ENCODE measurements around the gene ARFGAP3.
"Not testable (repeated sequence)": the region's sequence is repeated elsewhere in the genome, so short reads cannot be mapped to it uniquely, and the experiment has no call there.

ARFGAP3 gene

DNA sequence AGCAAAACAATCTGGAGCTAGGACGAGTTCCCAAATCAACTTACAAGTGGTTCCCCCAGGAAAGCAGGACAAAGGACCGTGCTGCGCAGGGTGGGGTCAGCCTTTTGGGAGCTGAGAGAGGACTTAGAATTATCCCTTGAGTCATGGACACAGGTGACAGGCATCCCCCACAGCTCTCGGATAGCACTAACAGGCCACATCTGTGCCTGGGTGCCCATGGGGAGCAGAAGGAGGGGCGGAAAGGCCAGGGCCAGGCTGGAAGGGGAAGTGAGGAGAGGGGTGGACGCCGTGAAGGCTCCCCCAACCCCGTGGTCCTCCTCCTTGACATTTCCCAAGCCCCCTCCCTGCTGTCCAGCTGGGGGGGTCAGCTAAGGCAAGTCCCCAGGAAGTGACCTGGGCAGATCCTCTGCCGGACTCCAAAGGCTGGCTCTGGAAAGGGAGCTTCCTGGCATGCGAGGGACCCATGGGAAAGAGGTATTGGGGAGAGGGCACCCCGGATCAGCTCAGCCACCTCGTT, 104.8 kb downstream of the ARFGAP3 start:
- no peak for DNase-seq (ENCODE audit: low read depth, low spot score)
- no peak overlapping the region for H3K4me3 ChIP-seq (ENCODE audit: low read depth, low read length)
- POLR2A ChIA-PET: interaction anchor here (0.6 kb wide), 1 partner anchor 26 kb away, joined by 3 read pairs; no protein-coding TSS in a partner anchor
- CTCF ChIA-PET: interaction anchor here (0.7 kb wide), 1 partner anchor 131 kb away, joined by 3 read pairs; no protein-coding TSS in a partner anchor
- TF ChIP-seq, protein P1, sequence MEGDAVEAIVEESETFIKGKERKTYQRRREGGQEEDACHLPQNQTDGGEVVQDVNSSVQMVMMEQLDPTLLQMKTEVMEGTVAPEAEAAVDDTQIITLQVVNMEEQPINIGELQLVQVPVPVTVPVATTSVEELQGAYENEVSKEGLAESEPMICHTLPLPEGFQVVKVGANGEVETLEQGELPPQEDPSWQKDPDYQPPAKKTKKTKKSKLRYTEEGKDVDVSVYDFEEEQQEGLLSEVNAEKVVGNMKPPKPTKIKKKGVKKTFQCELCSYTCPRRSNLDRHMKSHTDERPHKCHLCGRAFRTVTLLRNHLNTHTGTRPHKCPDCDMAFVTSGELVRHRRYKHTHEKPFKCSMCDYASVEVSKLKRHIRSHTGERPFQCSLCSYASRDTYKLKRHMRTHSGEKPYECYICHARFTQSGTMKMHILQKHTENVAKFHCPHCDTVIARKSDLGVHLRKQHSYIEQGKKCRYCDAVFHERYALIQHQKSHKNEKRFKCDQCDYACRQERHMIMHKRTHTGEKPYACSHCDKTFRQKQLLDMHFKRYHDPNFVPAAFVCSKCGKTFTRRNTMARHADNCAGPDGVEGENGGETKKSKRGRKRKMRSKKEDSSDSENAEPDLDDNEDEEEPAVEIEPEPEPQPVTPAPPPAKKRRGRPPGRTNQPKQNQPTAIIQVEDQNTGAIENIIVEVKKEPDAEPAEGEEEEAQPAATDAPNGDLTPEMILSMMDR (IDR thresholded peaks at IDR 0.05; ENCODE audit: insufficient read depth, low read length, missing control alignments): no peak

DNA sequence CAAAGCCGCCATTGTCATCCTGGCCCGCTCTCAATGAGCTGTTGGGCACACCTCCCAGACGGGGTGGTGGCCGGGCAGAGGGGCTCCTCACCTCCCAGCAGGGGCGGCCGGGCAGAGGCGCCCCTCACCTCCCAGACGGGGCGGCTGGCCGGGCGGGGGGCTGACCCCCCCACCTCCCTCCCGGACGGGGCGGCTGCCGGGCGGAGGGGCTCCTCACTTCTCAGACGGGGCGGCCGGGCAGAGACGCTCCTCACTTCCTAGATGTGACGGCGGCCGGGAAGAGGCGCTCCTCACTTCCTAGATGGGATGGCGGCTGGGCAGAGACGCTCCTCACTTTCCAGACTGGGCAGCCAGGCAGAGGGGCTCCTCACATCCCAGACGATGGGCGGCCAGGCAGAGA, 106.7 kb downstream of the ARFGAP3 start:
- H3K4me3 ChIP-seq (ENCODE audit: low read depth, low read length); CTCF ChIA-PET; DNase-seq (ENCODE audit: low read depth, low spot score); POLR2A ChIA-PET: not testable (repeated sequence)

DNA sequence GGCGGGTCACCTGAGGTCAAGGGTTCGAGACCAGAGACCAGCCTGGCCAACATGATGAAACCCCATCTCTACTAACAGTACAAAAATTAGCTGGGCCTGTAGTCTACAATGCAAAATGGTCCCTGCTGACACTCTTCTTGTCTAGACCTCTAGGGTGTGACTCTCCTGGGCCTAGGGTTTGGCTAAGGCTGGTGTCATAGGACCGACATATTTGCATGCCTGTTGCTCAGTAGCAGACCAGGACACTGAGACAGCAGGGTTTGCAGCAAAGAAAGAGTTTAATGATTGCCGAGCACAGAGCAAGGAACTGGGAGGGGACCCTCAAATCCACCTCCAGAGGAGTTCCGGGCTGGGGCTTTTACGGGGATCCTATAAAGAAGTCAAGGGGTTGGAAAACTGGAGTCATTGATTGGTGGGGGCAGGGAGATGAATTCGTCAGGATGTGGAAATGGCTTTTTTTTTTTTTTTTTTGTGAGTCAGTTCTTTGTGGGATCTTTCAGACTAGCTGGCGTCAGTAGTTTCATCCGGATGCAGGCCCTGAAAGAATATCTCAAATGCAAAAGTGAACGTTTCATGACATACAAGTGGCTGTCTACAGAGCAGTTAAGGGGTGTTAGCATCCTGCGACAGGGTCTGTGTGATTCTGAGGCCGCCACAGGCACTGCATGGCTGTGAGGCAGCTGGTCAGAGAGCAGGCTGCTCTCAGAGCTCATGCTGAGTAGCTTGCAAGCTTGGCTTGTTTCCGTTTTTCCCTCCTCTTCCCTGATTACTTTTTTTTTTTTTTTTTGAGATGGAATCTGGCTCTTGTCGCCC, 109.2 kb downstream of the ARFGAP3 start:
- no peak for DNase-seq (ENCODE audit: low read depth, low spot score)
- POLR2A ChIA-PET: interaction anchor here (0.9 kb wide), 1 partner anchor 18 kb away, joined by 3 read pairs; no protein-coding TSS in a partner anchor
- CTCF ChIA-PET: interaction anchor here (1.6 kb wide), 1 partner anchor 33 kb away, joined by 5 read pairs; no protein-coding TSS in a partner anchor
- H3K4me3 ChIP-seq (ENCODE audit: low read depth, low read length): no peak overlapping the region
- TF ChIP-seq, protein P1 (IDR thresholded peaks at IDR 0.05; ENCODE audit: insufficient read depth, low read length, missing control alignments): no peak
